ENCODE measurements around the gene SNX4.

The SNX4 gene

DNA sequence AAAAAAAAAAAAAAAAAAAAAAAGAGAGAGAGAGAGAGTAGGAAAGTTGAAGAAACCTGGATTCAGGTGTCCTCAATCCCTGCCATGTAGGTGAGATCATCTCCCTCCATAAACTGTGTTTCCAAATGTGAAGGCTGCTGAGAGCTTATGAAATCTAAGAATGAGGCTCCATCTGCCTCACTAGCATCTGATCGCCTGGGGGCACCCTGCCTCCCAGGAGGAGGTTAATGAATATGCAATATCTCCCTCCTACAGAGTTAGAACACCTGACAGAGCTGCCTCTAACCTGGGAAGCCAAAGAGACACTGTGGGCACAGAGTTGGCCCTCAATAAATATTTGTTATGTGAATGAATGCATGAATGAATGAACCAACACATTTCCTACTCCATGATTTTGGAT, 121.0 kb downstream of the SNX4 start:
- DNase-seq, result no peak

All from NCI-H1105 treated with DMSO at 0.1 percent for 48 hours (cell line).